Stimulated activated CD8-positive, alpha-beta memory T cell treated with anti-CD3 and anti-CD28 coated beads, Interleukin-15, amount 100 ng/mL, for 4 hours (primary cell): Measurements from ENCODE around the gene SULT1E1.

ENCODE experiments used
- DNase-seq, 2 donors: peaks; one replicate each; pipeline ENCODE4 v3.0.0-alpha.2; 2020; ENCODE audit warnings: low read depth in 2 of 2

The SULT1E1 gene

GRCh38 chr4:69860052-69860451 lies at the start of gene SULT1E1:
SULT1E1 (minus strand) TSS chr4:69860145; CDS start chr4:69857644, 2,501 bp downstream.
- no peak for DNase-seq

- no peak for DNase-seq
Measured at GRCh38 chr4:69909195-69909594, 49.2 kb upstream of the SULT1E1 start.

DNA sequence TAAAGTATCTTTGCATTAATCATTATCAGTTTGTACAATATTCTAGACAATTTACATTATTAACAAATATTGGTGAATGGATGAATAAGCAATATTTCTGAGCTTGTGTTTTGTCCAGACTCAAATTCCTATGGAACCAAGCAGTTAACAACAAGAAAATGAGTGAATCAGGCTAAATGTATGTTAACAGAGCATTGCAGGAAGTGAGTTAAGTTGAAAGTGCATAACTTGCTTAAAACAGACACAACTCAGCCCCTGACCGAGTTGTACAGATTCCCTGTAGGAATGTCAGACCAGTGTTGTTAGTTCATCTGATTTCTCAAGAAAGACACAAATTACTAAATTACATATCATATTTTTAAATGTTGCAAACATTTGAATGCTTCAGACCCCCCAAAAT lies 47.2 kb upstream of the SULT1E1 start:
- no peak for DNase-seq

- no peak for DNase-seq
Measured at GRCh38 chr4:69896530-69897116, 36.7 kb upstream of the SULT1E1 start.

DNA sequence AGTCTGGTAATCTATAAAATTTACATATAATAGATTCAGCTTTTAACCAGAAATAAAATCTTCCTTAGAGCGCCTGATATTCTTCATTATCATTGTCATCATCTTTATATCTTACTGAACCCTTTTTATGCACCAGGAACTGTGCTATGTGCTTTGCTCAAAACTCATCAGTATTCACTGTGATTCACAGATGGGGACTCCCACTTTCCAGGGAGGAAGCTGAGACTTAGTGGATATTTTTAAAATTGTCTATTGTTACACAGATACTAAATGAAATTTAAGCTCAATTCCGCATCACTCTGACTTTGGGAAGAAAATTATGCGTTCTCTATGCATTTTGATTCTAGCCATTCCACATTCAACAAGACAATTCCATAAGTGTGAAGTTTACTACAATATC lies 34.8 kb upstream of the SULT1E1 start:
- no peak for DNase-seq

DNA sequence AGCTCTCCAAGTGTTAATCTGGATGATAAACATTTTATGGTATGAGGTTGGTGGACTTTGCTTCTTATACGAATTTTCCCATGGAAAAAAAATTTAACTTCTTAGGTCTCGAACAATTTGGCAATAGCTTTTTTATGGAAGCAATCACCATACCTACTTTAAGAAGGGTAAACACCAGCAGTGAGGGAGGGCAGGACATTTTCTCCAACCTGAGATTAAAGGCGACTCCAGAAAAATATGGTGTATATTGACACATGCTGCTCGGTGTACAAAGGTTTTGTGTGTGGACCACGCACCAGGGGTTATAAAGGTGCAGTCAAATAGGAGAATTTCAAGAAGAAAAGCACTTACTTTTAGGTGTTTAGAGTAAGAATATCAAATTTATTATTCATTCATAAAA lies 34.2 kb upstream of the SULT1E1 start:
- no peak for DNase-seq

DNA sequence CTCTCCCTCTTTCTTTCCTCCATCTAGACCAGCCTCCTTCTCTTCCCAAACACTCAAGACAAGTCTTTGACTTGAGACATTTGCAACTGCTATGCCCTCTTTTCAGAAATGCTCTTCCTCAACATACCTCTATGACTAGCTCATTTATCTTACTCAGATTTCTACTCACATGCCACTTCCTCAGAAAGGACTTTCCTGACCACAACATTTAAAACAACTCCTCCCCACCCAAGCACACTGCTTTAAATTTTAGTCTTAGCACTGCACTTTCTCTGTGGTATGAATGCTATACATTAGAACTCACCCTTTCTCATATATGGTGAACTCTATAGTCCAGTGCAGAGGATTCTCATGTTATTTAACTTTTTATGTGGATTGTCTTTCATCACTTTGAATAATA lies 28.4 kb upstream of the SULT1E1 start:
- no peak for DNase-seq

GRCh38 chr4:69882150-69882549 lies 22.2 kb upstream of the SULT1E1 start:
- no peak for DNase-seq

DNA sequence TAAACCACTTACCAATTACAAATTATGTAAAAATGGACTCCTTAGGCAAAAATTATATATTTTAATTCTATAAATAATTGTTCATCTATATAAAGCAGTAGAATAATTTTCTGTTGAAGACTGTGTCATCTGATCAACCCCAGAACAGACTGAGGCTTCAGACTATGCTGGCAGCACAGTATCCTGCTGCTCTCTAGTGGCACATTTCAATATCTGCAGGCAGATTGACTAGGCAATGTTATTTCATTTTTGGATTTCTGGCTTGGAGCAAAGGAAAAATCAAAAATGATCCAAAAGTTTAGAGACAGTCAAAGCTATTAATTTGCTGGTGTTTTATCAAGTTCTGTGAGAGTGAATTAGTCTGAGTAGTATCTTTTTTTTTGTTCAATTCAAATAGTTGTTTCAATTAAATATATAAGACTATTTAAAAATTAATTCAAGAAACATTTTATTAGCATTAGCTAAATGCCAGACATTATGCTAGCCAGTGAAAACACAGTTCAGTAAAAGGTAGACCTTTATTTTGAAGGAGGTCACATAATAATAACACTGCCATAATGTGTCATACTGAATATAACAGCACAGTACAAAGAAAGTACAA lies 21.3 kb upstream of the SULT1E1 start:
- no peak for DNase-seq

DNA sequence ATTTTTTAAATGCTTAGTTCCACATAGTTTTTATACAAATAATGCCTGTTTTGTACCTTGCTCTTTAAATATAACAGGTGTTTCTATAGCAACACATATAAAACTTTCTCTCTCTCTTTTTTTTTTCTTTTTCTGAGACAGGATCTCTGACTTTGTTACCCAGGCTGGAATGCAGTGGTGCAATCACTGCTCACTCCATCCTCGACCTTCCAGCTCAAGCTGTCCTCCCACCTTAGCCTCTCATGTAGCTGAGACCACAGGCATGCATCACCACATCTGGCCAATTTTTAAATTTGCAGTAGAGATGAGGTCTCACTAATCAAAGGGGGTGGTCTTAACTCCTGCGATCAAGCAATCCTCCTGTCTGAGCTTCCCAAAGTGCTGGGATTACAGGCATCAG lies 18.3 kb upstream of the SULT1E1 start:
- DNase-seq, result no peak

DNA sequence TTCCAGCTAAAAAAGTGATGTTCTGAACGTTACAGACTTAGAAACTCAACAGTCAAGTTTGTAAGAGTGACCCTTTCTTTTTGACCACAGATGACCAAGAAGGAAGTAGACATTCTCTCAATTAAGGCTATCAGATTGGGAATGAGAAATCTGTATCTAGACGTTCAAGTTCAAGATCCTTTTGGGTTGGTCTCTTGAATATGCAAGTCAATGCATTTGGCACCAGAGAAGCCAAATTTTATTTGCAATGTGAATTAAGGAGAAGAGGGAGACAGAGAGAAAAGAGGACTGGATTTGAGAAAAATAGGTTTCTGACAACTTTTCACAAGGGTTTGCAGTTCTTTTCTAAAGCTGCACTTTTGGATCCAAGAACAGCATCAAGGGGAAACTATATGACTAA lies 17.5 kb upstream of the SULT1E1 start:
- no peak for DNase-seq

- DNase-seq, result no peak
Measured at GRCh38 chr4:69876071-69876470, 16.1 kb upstream of the SULT1E1 start.

DNA sequence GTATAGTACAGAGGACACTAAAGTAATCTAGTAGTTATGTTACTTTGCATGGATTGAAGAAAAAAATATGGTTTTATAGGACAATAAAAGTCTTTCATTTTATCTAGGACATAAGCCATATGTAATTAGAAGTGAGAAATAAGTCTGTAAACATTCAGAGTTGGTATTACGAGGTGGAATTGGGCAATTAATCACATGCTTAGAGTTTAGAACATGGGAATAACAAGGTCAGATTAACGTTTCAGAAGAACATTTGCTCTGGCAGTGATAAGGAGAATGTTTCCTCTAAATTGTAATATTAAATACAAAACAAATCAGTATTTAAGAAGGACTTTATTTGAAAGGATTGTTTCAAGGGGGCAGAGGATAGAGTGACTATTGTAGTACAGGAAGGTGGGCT lies 15.6 kb upstream of the SULT1E1 start:
- no peak for DNase-seq

DNA sequence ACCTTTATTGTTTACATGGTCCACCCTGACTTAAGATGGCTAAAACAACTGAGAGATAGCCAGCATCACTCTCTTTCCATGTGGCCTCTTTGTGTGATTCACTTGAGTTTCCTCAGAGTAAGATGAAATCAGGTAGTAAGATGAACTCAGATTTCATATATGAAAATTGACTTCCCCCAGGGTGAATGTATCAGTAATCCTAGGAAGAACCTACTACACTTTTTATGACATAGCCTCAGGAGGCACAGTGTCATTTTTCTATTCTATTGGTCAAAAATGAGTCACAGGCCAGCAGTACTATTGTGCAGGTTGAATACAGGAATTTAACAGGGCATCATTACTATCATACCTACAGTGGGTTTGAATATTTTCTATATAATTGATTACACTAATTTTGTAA lies 14.6 kb upstream of the SULT1E1 start:
- DNase-seq, result no peak

DNA sequence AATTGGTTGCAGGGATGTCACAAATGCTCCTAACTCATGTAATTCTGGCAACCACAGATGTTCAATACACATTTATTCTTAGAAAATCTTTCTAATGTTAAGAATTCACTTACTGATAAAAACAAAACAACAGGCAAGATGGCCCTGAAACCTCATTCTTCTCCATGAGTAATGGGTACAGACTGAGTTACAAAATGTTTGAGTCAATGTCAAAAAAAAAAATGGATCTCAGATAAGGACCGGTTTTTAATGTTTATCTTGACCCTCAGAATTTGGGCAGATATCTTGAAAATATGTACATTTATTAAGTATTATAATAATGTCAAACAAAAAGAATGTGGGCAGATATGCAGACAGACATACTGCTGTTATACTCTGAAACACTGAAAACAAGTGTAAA lies 1.8 kb upstream of the SULT1E1 start:
- DNase-seq, result no peak

GRCh38 chr4:69860521-69861298 lies 765 bp upstream of the SULT1E1 start:
- DNase-seq, result no peak

GRCh38 chr4:69859140-69859685 lies 732 bp downstream of the SULT1E1 start:
- DNase-seq, result no peak

GRCh38 chr4:69858690-69859089 lies 1.3 kb downstream of the SULT1E1 start:
- no peak for DNase-seq

- no peak for DNase-seq
Measured at GRCh38 chr4:69855822-69856221, 4.1 kb downstream of the SULT1E1 start.

DNA sequence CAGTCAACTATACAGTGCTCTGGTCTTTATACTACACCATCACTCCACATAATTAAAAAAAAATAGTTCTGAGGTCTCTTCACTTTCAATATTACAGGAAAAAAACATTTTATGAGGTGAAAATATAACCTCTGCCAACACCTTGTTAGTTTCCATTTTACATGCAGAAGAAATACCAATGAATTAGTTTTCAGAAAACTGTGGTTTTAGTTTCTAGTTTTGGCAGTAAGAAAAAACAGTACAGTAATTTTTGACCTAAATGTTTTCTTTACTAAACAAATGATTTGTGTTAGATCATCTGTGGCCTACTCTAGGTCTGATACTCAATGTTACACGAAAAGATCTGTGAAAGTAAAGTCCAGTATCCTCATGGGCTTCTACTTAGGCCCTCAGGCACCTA lies 10.0 kb downstream of the SULT1E1 start:
- DNase-seq, result no peak

DNA sequence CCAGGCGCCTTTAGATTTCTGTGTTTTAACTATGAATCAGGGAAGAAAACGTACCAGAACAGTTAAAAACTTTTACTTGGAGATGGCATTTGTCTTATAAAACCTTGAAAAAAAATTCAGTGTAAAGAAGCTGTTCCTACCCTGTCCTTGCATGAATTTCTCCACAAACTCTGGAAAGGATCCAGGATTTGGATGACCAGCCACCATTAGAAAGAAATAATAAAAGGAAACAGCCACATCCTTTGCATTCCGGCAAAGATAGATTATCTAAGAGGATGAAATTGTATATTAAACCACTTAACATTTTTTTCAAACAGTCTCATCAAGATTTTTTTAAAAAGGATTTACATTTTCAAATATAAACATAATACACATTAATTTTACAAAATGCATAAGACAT lies 10.6 kb downstream of the SULT1E1 start:
- DNase-seq, result no peak

- DNase-seq, result no peak
Measured at GRCh38 chr4:69848028-69848427, 11.9 kb downstream of the SULT1E1 start.

DNA sequence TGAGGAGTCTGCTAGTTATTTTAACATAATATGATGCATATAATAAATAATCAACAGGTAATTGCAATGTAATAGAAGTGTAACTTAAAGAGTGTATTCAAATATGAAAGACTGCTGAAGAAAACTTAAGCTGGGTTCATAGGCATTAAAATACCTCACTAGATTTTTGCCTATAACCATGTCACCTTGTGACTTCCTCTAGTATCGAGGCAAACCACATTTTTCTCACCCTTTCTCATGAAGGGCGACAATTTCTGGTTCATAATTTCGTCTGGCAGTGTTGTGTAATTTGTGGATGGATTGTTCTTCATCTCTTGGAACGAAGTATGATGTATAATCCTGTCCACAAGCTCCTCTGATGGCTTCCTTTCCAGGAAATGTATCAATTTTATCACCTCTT lies 16.0 kb downstream of the SULT1E1 start:
- DNase-seq, result no peak
